ENCODE data around the gene AK6.

GRCh38 chr5:69414885-69415583 is 45.7 kb upstream of the AK6 start, which contains the start of gene MARVELD2:
- TF ChIP-seq E2F8 (IDR thresholded peaks at IDR 0.05; ENCODE audit: low read depth, partially characterized antibody) (no peak), ZNF274 (IDR thresholded peaks at IDR 0.05; ENCODE audit: insufficient read depth, insufficient read length) (no peak), MXI1 (IDR thresholded peaks at IDR 0.05; ENCODE audit: low read depth, low read length) (no peak), CEBPB (IDR thresholded peaks at IDR 0.05; ENCODE audit: borderline replicate concordance in 1 of 2, low read depth in 2 of 2, low read length in 2 of 2) (no peak), BACH1 (IDR thresholded peaks at IDR 0.05; ENCODE audit: borderline replicate concordance) (no peak), POLR2A (IDR thresholded peaks at IDR 0.05; ENCODE audit: low read depth, low read length) (no peak; the same call in none of the 2 replicates), MAX (IDR thresholded peaks at IDR 0.05; ENCODE audit: low read depth, low read length) (peak; percentile 25; the same call in 1 of the 2 replicates), CTCF (IDR thresholded peaks at IDR 0.05 in 2 of 3, conservative IDR thresholded peaks at IDR 0.05 in 1 of 3; ENCODE audit: control insufficient read depth in 2 of 3, extremely low read depth in 1 of 3, insufficient read depth in 1 of 3, low read depth in 3 of 3, low read length in 3 of 3) (peak; percentile 26 to 41 (median 36); a peak in 3 of 6 replicates), POLR2AphosphoS2 (IDR thresholded peaks at IDR 0.05; ENCODE audit: low read depth, low read length) (no peak)

All from GM12878 (cell line).